Measurements from ENCODE around the gene FAM9C. TPM values are rescaled to one million over a fixed set of nuclear protein-coding genes. Genes with fewer than 3 reads are reported as not detected.

FAM9C gene
- total RNA-seq, 1 donor from 2014 or later = not detected

GRCh38 chrX:13059637-13060499, 15.4 kb upstream of the FAM9C start:
- no peak overlapping the region for H3K4me3 ChIP-seq (ENCODE audit: low read depth, low read length)
- no peak for DNase-seq (ENCODE audit: low read depth)
- TF ChIP-seq CTCF (IDR thresholded peaks at IDR 0.05; ENCODE audit: insufficient read depth, low read length, poor library complexity, severe bottlenecking) = no peak
- no peaks in the 10 kb centered on the region for H3K36me3 ChIP-seq (ENCODE audit: control insufficient read depth, insufficient read depth, low read length)
- no peaks in the 10 kb centered on the region for H3K27me3 ChIP-seq (ENCODE audit: control insufficient read depth, insufficient read depth, low read length)

- no peak overlapping the region for H3K4me3 ChIP-seq (ENCODE audit: low read depth, low read length)
- no peaks in the 10 kb centered on the region for H3K36me3 ChIP-seq (ENCODE audit: control insufficient read depth, insufficient read depth, low read length)
Observed at GRCh38 chrX:13055486-13055885, 11.1 kb upstream of the FAM9C start.

GRCh38 chrX:13053171-13053570, 8.8 kb upstream of the FAM9C start:
- DNase-seq (ENCODE audit: low read depth) = no peak
- Histone ChIP-seq H3K27me3 (ENCODE audit: control insufficient read depth, insufficient read depth, low read length) (no peaks in the 10 kb centered on the region), H3K4me3 (ENCODE audit: low read depth, low read length) (no peak overlapping the region), H3K36me3 (ENCODE audit: control insufficient read depth, insufficient read depth, low read length) (no peaks in the 10 kb centered on the region)
- TF ChIP-seq CTCF (IDR thresholded peaks at IDR 0.05; ENCODE audit: insufficient read depth, low read length, poor library complexity, severe bottlenecking) = no peak

More at GRCh38 chrX:13055486-13055885, 11.1 kb upstream of the FAM9C start:
- TF ChIP-seq CTCF (IDR thresholded peaks at IDR 0.05; ENCODE audit: insufficient read depth, low read length, poor library complexity, severe bottlenecking) = no peak
- H3K27me3 ChIP-seq (ENCODE audit: control insufficient read depth, insufficient read depth, low read length) = no peaks in the 10 kb centered on the region
- no peak for DNase-seq (ENCODE audit: low read depth)

- DNase-seq (ENCODE audit: low read depth) = no peak
- TF ChIP-seq CTCF (IDR thresholded peaks at IDR 0.05; ENCODE audit: insufficient read depth, low read length, poor library complexity, severe bottlenecking) = no peak
- Histone ChIP-seq H3K36me3 (ENCODE audit: control insufficient read depth, insufficient read depth, low read length) (no peaks in the 10 kb centered on the region), H3K4me3 (ENCODE audit: low read depth, low read length) (no peak overlapping the region), H3K27me3 (ENCODE audit: control insufficient read depth, insufficient read depth, low read length) (no peaks in the 10 kb centered on the region)
Observed at GRCh38 chrX:13051529-13052172, 7.2 kb upstream of the FAM9C start.

GRCh38 chrX:13051167-13051528, 6.7 kb upstream of the FAM9C start:
- Histone ChIP-seq H3K27me3 (ENCODE audit: control insufficient read depth, insufficient read depth, low read length) (no peaks in the 10 kb centered on the region), H3K4me3 (ENCODE audit: low read depth, low read length) (no peak overlapping the region), H3K36me3 (ENCODE audit: control insufficient read depth, insufficient read depth, low read length) (no peaks in the 10 kb centered on the region)
- TF ChIP-seq CTCF (IDR thresholded peaks at IDR 0.05; ENCODE audit: insufficient read depth, low read length, poor library complexity, severe bottlenecking) = no peak
- no peak for DNase-seq (ENCODE audit: low read depth)
